22Rv1 (cell line): ENCODE data around the gene ABLIM3.

Experiments used
- H3K27ac ChIP-seq: fragments of 450-650 bp; 2 replicates; pipeline ENCODE4 v1.5.1; 2017
- CTCF ChIP-seq: fragments of 450-650 bp; IDR thresholded peaks from 2 replicates; pipeline ENCODE4 v1.5.1; 2017; ENCODE audit warnings: mild to moderate bottlenecking
- ZFX ChIP-seq: fragments of 450-650 bp; IDR thresholded peaks from 2 replicates; pipeline ENCODE4 v1.6.1; 2017; ENCODE audit warnings: antibody characterized with exemption, borderline replicate concordance

ABLIM3 gene

GRCh38 chr5:149246906-149247305, 105.6 kb downstream of the ABLIM3 start:
- no peak overlapping the region for H3K27ac ChIP-seq
- no peak for TF ChIP-seq CTCF
- TF ChIP-seq ZFX = no peak

GRCh38 chr5:149247726-149248125, 106.4 kb downstream of the ABLIM3 start:
- TF ChIP-seq CTCF = no peak
- no peak for TF ChIP-seq ZFX
- H3K27ac ChIP-seq = no peak overlapping the region

GRCh38 chr5:149251546-149251945, 110.3 kb downstream of the ABLIM3 start:
- H3K27ac ChIP-seq = no peak overlapping the region
- TF ChIP-seq ZFX = no peak
- no peak for TF ChIP-seq CTCF

- no peak overlapping the region for H3K27ac ChIP-seq
- TF ChIP-seq CTCF (no peak), ZFX (no peak)
These were observed 113.2 kb downstream of the ABLIM3 start for GRCh38 chr5:149254506-149254905.

GRCh38 chr5:149256451-149256850, 115.2 kb downstream of the ABLIM3 start:
- H3K27ac ChIP-seq = no peak overlapping the region
- no peak for TF ChIP-seq CTCF
- no peak for TF ChIP-seq ZFX

- no peak overlapping the region for H3K27ac ChIP-seq
- TF ChIP-seq CTCF (no peak), ZFX (no peak)
These were observed 115.8 kb downstream of the ABLIM3 start for GRCh38 chr5:149257131-149257530.

- H3K27ac ChIP-seq = no peak overlapping the region
These were observed 116.8 kb downstream of the ABLIM3 start for GRCh38 chr5:149257889-149258705.

More at GRCh38 chr5:149257889-149258705, 116.8 kb downstream of the ABLIM3 start:
- no peak for TF ChIP-seq CTCF
- no peak for TF ChIP-seq ZFX
